Pancreas (tissue), 10 donors: ENCODE results near the gene SLC38A5. TPM values are rescaled to one million over a fixed set of nuclear protein-coding genes. Genes with fewer than 3 reads are reported as not detected.

Source experiments
- ATAC-seq, 4 donors: fragments of 200-7000 bp; cut with Tn5 transposase; one replicate each; pipeline versions ENCODE4 v1.8.0 to v1.9.1; 2020; ENCODE audit warnings: mild to moderate bottlenecking in 4 of 4, moderate library complexity in 4 of 4
- DNase-seq, 6 donors: peaks; one replicate each; pipeline ENCODE4 v3.0.0-alpha.2; 2020
- FAIRE-seq: peaks from 2 replicates; lab custom pipeline; 2012; peaks lifted over from hg19 to GRCh38; lab: Jason Lieb, UNC
- H3K27ac ChIP-seq, 4 donors: fragments of 200-600 bp; sonication (generic); 1 replicate in 3 of 4; 2 replicates in 1 of 4; pipeline versions ENCODE4 v1.5.0 to v1.8.0; 2020
- H3K27me3 ChIP-seq, 4 donors: fragments of 200-600 bp; one replicate each; pipeline ENCODE4 v1.8.0; 2021
- H3K36me3 ChIP-seq, 3 donors: fragments of 200-600 bp; sonication (generic) in 1 of 3; one replicate each; pipeline versions ENCODE4 v1.5.0 to v1.8.0; 2020 to 2021
- H3K4me1 ChIP-seq, 3 donors: fragments of 200-600 bp; one replicate each; pipeline ENCODE4 v1.8.0; 2021
- H3K4me3 ChIP-seq, 4 donors: fragments of 200-600 bp; sonication (generic) in 2 of 4; one replicate each; pipeline versions ENCODE4 v1.5.0 to v1.8.0; 2020 to 2021
- H3K9me3 ChIP-seq, 4 donors: fragments of 200-600 bp; one replicate each; pipeline ENCODE4 v1.8.0; 2021
- whole genome bisulfite sequencing, 2 donors: extraction: QIAGEN DNeasy Blood & Tissue Kit; methylation state at CpG; one replicate each; pipeline ENCODE4 v1.1.7; 2013; 5-methylcytosine and 5-hydroxymethylcytosine counted together
- intact Hi-C, 3 donors: fragments of 100-400 bp; cut with DNase I; formaldehyde crosslinking; loops; one replicate each; pipeline versions ENCODE4 v1.11.1 to v1.14.2; 2022
- polyA plus RNA-seq, 2 donors: library from polyadenylated mRNA; stranded (reverse); fragments of 200-250 nt; gene quantifications; one replicate each; pipeline ENCODE4 v1.2.3, GENCODE V29; 2013
- total RNA-seq, 6 donors: library from RNA; stranded (reverse); fragmentation: NEBNext Ultra II Directional in 4 of 6; extraction: Animal tissue kit (Norgen Biotek cat#: 25700) in 4 of 6; gene quantifications; one replicate each; pipeline versions ENCODE4 v1.2.1 to v1.2.4, GENCODE V29; 2021 to 2023
- TF ChIP-seq, protein P1 (sequence below), 4 donors: fragments of 200-600 bp; sonication (generic) in 3 of 4; IDR thresholded peaks; one replicate each; pipeline versions ENCODE4 v1.5.0 to v1.8.0; 2021; ENCODE audit warnings: antibody characterized with exemption in 4 of 4
- donor health status: healthy with polysubstance abuse.
- donor health status: DM: no; HTN: no; CAD: no; lungs with moderate emphysema.
- donor health status: DM: no; HTN: no; CAD: no.
- donor health status: control.
- donor health status: control.
- donor health status: Bipolar disorder and iron deficiency.
- donor health status: DM: yes; HTN: yes; CAD: no.
- donor health status: DM: no; HTN: no; CAD: no.
- donor health status: DM: no; HTN: no; CAD: no.
- donor health status: DM: yes; HTN: yes; CAD: no.

SLC38A5 gene
- total and polyA plus RNA-seq, 8 donors: 63.3 to 373 (median 150) TPM

GRCh38 chrX:48480142-48480541, 10.1 kb upstream of the SLC38A5 start:
- Histone ChIP-seq H3K4me3 (no peak overlapping the region), H3K36me3 (no peaks in the 10 kb centered on the region), H3K27ac (no peak overlapping the region), H3K4me1 (no peaks in the 10 kb centered on the region), H3K9me3 (no peaks in the 10 kb centered on the region), H3K27me3 (no peaks in the 10 kb centered on the region)
- WGBS, 2 donors: 74 to 86% methylated on average over 3 of the region's 3 CpGs
- DNase-seq (no peak), FAIRE-seq (no peak), ATAC-seq (no peak)
- TF ChIP-seq, protein P1, sequence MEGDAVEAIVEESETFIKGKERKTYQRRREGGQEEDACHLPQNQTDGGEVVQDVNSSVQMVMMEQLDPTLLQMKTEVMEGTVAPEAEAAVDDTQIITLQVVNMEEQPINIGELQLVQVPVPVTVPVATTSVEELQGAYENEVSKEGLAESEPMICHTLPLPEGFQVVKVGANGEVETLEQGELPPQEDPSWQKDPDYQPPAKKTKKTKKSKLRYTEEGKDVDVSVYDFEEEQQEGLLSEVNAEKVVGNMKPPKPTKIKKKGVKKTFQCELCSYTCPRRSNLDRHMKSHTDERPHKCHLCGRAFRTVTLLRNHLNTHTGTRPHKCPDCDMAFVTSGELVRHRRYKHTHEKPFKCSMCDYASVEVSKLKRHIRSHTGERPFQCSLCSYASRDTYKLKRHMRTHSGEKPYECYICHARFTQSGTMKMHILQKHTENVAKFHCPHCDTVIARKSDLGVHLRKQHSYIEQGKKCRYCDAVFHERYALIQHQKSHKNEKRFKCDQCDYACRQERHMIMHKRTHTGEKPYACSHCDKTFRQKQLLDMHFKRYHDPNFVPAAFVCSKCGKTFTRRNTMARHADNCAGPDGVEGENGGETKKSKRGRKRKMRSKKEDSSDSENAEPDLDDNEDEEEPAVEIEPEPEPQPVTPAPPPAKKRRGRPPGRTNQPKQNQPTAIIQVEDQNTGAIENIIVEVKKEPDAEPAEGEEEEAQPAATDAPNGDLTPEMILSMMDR (IDR thresholded peaks at IDR 0.05): no peak
- intact Hi-C loops: no loop called here

GRCh38 chrX:48478806-48479205, 8.7 kb upstream of the SLC38A5 start:
- Histone ChIP-seq H3K27ac (no peak overlapping the region), H3K4me1 (no peaks in the 10 kb centered on the region), H3K27me3 (no peaks in the 10 kb centered on the region), H3K36me3 (no peaks in the 10 kb centered on the region), H3K9me3 (no peaks in the 10 kb centered on the region), H3K4me3 (no peak overlapping the region)
- DNase-seq: no peak
- FAIRE-seq: no peak
- TF ChIP-seq, protein P1 (IDR thresholded peaks at IDR 0.05): no peak
- ATAC-seq: no peak
- WGBS, 2 donors: 75 to 90% methylated on average over 5 of the region's 5 CpGs
- intact Hi-C loops: no loop called here

DNA sequence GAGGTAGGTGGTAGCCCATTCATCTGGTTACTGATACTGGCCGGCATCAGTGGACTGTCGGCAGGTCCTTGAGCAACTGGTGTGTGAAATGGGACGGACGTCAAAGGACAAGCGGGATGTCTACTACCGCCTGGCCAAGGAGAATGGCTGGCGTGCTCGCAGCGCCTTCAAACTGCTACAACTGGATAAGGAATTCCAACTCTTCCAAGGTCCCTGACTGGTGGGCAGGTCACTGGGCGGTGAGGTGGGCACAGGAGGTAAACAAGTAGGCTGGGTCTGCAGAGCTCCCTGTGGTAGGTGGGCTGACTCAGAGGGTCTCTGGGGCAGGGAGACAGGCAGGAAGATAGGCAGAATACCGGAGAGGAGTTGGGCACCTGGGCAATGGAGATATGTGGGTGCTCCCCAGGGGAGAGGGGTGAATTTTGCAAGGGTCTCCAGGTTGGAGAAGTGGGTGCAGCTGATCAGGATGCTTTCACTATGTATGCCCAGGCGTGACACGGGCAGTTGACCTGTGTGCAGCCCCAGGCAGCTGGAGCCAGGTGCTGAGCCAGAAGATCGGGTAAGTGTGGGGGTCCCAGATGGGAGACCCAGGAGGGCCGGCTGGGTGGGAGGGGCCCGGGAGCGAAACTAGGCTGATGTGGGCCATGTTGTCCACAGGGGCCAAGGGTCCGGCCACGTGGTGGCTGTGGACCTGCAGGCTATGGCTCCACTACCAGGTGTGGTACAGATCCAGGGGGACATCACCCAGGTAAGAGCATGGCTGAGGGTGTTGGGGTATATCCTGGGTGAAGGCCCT, 8.1 kb upstream of the SLC38A5 start:
- Histone ChIP-seq H3K27ac (no peak overlapping the region), H3K27me3 (no peaks in the 10 kb centered on the region), H3K9me3 (no peaks in the 10 kb centered on the region), H3K4me1 (no peaks in the 10 kb centered on the region), H3K36me3 (no peaks in the 10 kb centered on the region), H3K4me3 (no peak overlapping the region)
- intact Hi-C loops: no loop called here
- DNase-seq: no peak
- TF ChIP-seq, protein P1 (IDR thresholded peaks at IDR 0.05): no peak
- WGBS, 2 donors: 68 to 79% methylated on average over 19 of the region's 19 CpGs
- ATAC-seq: no peak
- no peak for FAIRE-seq

DNA sequence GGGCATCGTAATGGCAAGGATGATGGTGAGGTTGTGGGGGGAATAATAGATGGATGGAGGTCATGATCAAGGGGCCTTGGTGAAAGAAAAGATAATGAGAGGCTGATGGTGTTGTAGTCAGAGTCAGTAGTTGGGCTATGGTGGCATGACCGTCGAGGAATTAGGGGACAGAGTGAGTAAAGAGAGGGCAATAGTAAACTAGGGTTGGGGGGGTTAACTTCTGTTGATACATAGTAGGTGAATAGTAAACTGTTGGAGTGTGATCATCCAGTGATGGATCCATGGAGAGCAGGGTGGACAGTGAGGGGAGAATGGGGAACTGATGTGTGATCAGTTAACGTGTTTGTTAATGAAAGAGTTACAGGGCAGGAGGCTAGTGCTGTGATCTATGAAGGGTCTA, 6.9 kb upstream of the SLC38A5 start:
- H3K4me3 ChIP-seq: peak overlapping the region in 3 of 4 donors; percentile 48 to 59 (median 55)

More for the DNA sequence above, 6.9 kb upstream of the SLC38A5 start:
- TF ChIP-seq, protein P1 (IDR thresholded peaks at IDR 0.05): no peak
- WGBS, 2 donors: 33 to 66% methylated on average over 4 of the region's 4 CpGs
- Histone ChIP-seq H3K36me3 (no peaks in the 10 kb centered on the region), H3K27ac (no peak overlapping the region), H3K4me1 (no peaks in the 10 kb centered on the region), H3K27me3 (no peaks in the 10 kb centered on the region), H3K9me3 (no peaks in the 10 kb centered on the region)
- ATAC-seq: no peak
- intact Hi-C loops: no loop called here
- no peak for DNase-seq
- FAIRE-seq: no peak
